Measurements from ENCODE around the gene PDE4A. TPM values are rescaled to one million over a fixed set of nuclear protein-coding genes. Genes with fewer than 3 reads are reported as not detected.

Gene PDE4A
- total and polyA plus RNA-seq, 2 of the 8 experiments (the other 6 are each of a cell fraction or from before 2014, with no cell fraction given), result 2.0 to 4.4 TPM

DNA sequence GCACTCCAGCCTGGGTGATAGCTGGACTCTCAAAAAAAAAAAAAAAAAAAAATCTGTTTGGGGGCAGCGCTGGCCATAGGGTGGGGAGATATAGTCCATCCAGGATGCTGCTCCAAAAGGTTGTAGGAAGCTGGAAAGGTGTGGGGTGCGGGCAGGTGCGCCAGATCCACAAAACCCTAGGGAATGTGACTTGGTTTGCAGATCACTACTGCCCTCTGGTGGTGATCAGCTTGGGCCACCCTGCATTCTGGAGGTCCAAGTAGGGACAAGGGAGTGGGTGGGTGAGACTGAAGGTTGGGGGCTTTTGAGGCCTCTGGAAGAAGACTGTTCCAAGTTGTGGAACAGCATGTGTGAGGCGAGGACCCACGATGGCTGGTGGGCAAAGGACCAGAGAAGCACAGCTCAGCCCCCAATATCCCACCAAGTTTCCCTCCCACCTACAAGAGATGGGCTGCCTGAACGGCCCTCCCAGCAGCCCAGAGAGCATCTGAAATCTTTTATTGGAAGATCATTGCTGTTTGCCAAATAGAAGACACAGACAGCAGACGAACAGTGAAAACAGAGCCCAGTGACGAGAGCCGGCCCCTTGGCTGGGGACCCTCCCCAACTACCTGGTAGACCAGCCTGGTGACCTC, 29.6 kb upstream of the PDE4A start (continued):
- TF ChIP-seq CEBPB (IDR thresholded peaks at IDR 0.05; ENCODE audit: low read depth, low read length) (no peak), NANOG (IDR thresholded peaks at IDR 0.05; ENCODE audit: insufficient read depth, low read depth, low read length, poor library complexity, severe bottlenecking) (no peak), POLR2AphosphoS5 (IDR thresholded peaks at IDR 0.05; ENCODE audit: low read depth, low read length) (peak; percentile 41; the same call in 1 of the 2 replicates), POLR2A (IDR thresholded peaks at IDR 0.05; ENCODE audit: control extremely low read depth in 1 of 2, low read depth in 2 of 2, low read length in 2 of 2) (no peak), EZH2 (IDR thresholded peaks at IDR 0.05; ENCODE audit: low read depth, low read length, severe bottlenecking) (no peak), KDM4A (IDR thresholded peaks at IDR 0.05; ENCODE audit: low read depth, low read length, severe bottlenecking) (no peak), RBBP5 (IDR thresholded peaks at IDR 0.05; ENCODE audit: borderline replicate concordance, low read depth, low read length) (no peak), SIRT6 (IDR thresholded peaks at IDR 0.05; ENCODE audit: low read length) (no peak), RFX5 (IDR thresholded peaks at IDR 0.05; ENCODE audit: borderline replicate concordance, low read depth, low read length) (no peak), CREB1 (IDR thresholded peaks at IDR 0.05) (no peak), CHD1 (IDR thresholded peaks at IDR 0.05; ENCODE audit: low read depth, low read length) (no peak), RAD21 (IDR thresholded peaks at IDR 0.05 in 1 of 2, conservative IDR thresholded peaks at IDR 0.05 in 1 of 2; ENCODE audit: low read depth in 2 of 2, low read length in 2 of 2) (peak; percentile 80), CBX5 (IDR thresholded peaks at IDR 0.05; ENCODE audit: low read depth, low read length) (no peak), SP1 (IDR thresholded peaks at IDR 0.05; ENCODE audit: low read depth, low read length) (no peak), TEAD4 (IDR thresholded peaks at IDR 0.05; ENCODE audit: low read depth, low read length) (peak; percentile 83), YY1 (IDR thresholded peaks at IDR 0.05; ENCODE audit: low read depth, low read length) (no peak), SP4 (IDR thresholded peaks at IDR 0.05; ENCODE audit: low read length) (no peak), CHD2 (IDR thresholded peaks at IDR 0.05; ENCODE audit: low read length) (no peak), SAP30 (IDR thresholded peaks at IDR 0.05; ENCODE audit: insufficient read depth, insufficient replicate concordance, low read length) (no peak), POU5F1 (IDR thresholded peaks at IDR 0.05; ENCODE audit: low read depth, low read length) (no peak)
- TF ChIP-seq, protein P1, sequence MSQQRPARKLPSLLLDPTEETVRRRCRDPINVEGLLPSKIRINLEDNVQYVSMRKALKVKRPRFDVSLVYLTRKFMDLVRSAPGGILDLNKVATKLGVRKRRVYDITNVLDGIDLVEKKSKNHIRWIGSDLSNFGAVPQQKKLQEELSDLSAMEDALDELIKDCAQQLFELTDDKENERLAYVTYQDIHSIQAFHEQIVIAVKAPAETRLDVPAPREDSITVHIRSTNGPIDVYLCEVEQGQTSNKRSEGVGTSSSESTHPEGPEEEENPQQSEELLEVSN (IDR thresholded peaks at IDR 0.05), result no peak
- TF ChIP-seq, protein P2, sequence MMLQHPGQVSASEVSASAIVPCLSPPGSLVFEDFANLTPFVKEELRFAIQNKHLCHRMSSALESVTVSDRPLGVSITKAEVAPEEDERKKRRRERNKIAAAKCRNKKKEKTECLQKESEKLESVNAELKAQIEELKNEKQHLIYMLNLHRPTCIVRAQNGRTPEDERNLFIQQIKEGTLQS (IDR thresholded peaks at IDR 0.05; ENCODE audit: insufficient read depth, low read depth, low read length), result no peak

Measured in H1 (cell line).